Hepatic stellate cell (primary cell): ENCODE results near the gene SEC62.

Experiments
- DNase-seq: peaks from one replicate; pipeline ENCODE4 v3.0.0; 2011; ENCODE audit warnings: low spot score

The SEC62 gene

GRCh38 chr3:169966951-169967915 is 626 bp downstream of the SEC62 start:
- DNase-seq = peak; percentile 43

- DNase-seq = no peak
Measured at GRCh38 chr3:169968224-169968885, 1.7 kb downstream of the SEC62 start.

DNA sequence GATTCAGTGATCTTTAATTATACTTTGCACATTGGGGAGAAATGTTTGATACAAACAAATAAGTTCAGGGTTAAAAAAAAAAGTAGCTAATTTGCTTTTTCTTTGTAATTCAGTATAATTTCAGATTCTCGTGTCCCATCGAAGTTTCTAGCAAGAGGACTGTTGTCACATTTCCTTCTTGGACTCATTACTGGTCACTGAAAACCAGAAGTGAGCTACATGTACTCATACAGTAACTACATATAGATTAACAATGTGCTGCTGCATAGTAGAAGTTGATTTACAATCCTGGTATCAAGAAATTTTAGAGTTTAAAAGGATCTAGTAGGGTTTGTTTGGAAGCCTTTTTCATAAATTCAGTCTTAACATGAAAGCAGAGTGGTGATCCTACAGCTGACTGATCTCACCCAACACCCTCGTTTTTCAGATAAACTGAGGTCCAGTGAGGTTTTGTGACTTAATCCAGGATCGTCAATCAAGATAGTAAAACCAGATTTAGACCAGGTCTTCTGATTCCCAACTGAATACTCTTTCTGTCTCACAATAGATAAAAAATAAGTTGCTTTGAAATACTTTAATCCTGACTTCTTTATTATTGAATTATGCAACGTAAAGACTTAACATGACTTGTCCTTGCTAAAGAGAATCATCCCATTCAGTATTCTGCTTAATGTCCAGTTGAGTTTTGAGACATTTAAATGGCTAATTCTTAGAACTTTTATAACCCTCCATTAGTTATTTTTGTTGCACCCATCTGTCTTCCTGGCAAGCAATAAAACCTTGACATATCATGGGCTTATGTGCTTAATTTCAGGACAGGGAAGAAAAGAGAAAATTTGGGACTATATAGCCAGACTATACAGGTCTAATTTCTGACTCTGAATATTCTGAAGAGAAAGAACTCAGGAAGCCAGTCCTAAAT is 2.8 kb downstream of the SEC62 start:
- no peak for DNase-seq

DNA sequence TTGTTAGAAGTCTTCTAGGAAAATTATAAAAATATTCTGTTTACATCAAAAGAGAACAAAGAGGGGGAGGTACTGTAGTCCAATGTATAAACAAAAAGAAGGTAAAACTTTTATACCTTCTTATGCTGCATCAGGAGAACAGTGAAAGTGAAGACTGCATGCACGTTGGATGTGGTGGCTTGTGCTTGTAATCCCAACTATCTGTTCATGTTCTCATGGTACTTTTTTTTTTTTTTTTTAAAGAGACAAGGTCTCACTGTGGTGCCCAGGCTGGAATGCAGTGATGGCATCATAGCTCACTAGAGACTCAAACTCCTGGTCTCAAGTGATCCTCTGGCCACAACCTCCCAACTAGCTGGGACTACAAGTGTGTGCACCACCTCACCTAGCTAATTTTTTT is 4.2 kb downstream of the SEC62 start:
- no peak for DNase-seq

DNA sequence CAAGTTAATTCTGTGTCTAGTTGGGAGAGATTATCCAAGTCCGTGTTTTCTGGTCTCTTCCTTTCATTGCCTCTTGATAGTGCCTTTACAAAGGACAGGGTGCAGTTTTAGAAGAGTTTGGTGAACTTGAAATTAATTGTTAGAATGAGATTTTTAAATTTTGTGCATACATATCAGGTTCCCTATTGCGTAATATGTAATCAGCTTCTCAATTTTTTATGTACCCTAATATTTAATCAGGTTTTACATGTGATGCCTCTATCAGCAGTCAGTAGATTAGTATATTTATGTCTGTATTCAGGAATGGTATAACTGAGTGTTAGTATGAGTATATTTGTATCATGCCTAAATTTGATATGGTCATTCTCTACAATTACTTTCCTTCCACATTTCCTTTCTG is 4.9 kb downstream of the SEC62 start:
- no peak for DNase-seq

DNA sequence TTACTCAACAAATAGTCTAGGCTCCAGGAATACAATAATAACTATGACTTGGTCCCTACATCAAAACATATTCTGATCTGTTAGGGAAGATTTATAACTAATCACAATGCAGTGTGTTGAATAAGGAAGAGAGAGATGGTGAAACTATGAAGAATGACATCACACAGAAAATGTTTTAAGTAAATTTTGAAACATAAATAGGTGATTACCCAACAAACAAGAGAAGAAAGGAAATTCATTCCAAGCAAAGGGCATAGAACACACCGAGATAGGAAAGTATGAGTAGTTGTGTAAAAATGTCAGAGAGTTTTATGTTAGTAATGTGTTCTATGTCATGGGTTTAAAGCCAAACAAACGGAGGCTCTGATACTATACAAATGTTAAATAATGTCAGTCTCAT is 13.4 kb downstream of the SEC62 start:
- DNase-seq = no peak

- no peak for DNase-seq
Measured at GRCh38 chr3:169984292-169984691, 17.7 kb downstream of the SEC62 start.

DNA sequence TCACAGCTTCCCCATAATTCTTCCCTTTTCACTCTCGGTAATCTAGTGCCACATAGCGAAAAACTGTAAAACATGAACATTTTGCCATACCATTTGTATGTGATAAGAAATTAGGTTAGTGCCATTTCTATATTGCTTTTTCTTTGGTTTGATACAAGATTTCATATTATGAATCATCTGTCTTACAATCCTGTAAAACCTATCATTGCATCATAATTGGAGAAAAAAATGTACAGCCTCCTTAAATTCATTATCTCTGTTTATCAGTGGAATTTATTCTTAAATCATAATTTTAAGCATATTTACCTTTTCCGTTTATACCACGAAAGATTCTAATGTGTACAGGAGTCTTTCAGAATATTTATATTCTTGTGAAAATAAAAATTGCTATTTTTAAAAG is 23.8 kb downstream of the SEC62 start:
- DNase-seq = no peak

- DNase-seq = no peak
Measured at GRCh38 chr3:169992156-169992555, 25.5 kb downstream of the SEC62 start.

DNA sequence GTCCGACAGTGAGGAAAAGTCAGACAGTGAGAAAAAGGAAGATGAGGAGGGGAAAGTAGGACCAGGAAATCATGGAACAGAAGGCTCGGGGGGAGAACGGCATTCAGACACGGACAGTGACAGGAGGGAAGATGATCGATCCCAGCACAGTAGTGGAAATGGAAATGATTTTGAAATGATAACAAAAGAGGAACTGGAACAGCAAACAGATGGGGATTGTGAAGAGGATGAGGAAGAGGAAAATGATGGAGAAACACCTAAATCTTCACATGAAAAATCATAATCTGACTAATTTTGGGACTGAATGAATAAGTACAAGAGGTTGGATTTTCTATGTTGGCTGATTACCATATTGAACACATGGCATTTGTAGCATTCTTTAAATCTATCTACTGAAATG is 26.2 kb downstream of the SEC62 start:
- no peak for DNase-seq

DNA sequence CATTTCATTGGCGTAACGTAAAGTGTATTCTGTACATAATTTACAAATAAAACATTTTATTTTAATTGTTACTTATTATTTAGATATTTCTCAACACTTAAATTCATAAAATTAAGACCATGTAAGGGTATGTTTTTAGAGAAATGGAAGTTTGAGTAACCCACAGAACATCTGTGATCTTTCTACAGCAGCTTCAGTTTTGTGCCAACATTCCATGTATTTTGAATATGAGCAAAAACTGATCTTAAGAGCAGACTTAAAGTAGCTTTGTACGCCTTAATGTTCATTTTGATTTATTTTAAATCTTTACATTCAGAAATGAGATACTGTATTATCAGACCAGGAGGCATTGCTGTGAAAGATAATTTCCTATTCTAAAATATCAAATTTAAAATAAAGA is 27.2 kb downstream of the SEC62 start:
- DNase-seq = no peak

DNA sequence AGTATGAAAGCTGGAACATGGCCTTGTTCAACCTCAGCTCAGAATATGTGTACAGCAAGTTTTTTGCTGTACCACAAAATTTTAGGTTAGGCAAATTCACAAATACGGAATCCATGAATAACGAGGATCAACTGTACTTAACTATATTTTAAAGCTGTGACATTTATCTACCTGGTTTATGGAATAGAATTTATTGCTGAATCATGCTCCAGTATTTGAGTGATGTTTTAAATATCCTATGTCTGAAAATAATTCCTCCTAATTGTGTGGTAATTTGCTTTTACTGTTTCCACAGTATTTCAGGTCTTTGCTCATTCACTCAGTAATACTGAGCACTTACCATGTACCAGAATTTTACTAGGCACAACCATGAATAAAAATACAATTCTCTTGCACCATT is 29.5 kb downstream of the SEC62 start:
- no peak for DNase-seq

DNA sequence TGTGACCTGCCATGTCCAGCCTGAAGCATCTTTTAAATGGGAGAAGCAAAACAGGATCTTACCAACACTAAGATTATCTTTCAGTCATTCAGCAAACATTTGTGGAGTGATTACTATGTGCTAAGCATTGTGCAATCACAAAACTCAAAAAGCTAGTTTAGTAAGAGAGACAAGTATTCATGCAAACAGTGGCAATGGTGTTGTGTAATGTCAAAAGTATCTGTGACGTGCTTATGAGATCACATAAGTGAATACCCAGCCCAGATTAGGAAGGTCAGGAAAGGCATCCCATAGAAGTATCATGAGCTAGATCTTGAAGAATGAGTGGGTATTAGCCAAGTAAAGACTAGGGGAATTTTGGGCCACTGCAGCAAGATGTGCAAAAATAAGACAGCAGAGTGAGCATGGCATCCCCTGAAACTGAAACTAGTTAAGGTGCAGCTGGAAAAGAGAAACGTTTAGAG is 32.1 kb downstream of the SEC62 start:
- peak; percentile 24 for DNase-seq

- DNase-seq = no peak
Measured at GRCh38 chr3:169999433-169999832, 32.8 kb downstream of the SEC62 start.

GRCh38 chr3:170000051-170000450 is 33.4 kb downstream of the SEC62 start:
- DNase-seq = no peak

GRCh38 chr3:170002231-170002630 is 35.6 kb downstream of the SEC62 start:
- DNase-seq = no peak

DNA sequence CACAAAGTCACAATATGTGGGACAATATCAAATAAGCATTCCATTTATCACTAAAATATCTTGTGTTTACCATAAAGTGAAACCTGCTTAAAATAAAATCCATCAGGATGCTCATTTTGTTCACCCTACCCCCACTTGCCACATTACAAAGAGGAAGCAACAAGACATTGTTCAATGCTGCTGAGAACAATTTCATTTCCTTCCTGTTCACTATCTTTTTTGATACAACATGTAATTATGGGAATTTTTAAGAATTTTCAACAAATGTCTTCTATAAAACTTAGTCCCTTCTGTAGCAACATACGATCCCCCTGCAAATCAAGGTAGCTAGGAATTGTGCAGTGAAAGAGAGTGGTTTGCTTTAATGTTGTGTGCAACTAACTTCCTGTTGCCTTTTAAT is 36.3 kb downstream of the SEC62 start:
- no peak for DNase-seq

DNA sequence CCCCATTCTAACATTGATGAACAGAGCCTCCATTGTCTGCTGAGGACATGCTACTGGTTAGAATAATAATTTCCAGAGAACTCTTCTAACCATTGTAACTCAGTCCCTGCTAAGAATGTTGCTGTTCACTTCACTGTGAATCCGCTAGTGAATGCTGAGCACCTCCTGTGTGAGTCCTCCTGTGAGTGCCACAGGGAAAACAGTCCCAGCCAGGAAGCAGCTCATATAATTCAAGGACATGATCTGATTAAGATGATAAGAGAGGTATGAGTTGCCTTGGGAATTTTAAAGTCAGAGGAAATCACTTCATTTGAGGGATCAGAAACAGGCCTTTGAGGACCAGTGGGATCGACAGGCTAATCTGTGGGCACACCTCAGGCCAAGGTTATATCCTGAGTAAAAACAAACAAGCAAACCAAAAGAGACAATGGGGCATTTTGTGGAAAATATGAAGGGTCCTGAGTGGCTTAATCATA is 37.3 kb downstream of the SEC62 start:
- no peak for DNase-seq

GRCh38 chr3:170007031-170007663 is 40.5 kb downstream of the SEC62 start:
- peak; percentile 17 for DNase-seq

GRCh38 chr3:170010498-170010897 is 43.9 kb downstream of the SEC62 start:
- DNase-seq = no peak

- DNase-seq = no peak
Measured at GRCh38 chr3:170012683-170013400, 46.2 kb downstream of the SEC62 start.
